PC-9 (cell line): Measurements from ENCODE around the gene SERPINB11.

ENCODE experiments used
- EZH2 ChIP-seq: fragments of 200-600 bp; sonication (generic); IDR thresholded peaks from 2 replicates; pipeline ENCODE4 v1.8.0; 2017; ENCODE audit warnings: antibody characterized with exemption, low read depth
- TF ChIP-seq, protein P1 (sequence below): fragments of 200-600 bp; sonication (generic); conservative IDR thresholded peaks from 2 replicates; pipeline ENCODE4 v1.6.1; 2017; ENCODE audit warnings: mixed run types, antibody characterized with exemption, mild to moderate bottlenecking, moderate library complexity

DNA sequence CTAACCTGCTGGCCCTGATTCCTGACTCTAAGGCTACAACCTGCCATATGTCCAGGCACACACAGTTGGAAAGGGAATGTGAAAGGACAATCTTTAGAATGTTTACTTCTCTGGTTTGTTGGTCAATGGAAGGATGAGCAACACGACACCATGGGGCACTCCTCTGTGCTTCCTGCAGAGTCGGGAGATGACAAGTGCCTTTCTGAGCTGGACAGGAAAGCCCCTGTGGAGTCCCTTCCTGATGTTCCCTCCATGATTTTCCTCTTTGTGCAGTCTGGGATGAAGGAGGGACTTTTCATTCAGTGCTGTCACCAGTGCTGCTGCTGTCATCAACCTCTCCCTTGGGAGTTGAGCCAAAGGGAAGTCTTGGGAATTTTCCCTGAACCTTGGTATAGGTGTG, 49.9 kb downstream of the SERPINB11 start:
- TF ChIP-seq, protein P1, sequence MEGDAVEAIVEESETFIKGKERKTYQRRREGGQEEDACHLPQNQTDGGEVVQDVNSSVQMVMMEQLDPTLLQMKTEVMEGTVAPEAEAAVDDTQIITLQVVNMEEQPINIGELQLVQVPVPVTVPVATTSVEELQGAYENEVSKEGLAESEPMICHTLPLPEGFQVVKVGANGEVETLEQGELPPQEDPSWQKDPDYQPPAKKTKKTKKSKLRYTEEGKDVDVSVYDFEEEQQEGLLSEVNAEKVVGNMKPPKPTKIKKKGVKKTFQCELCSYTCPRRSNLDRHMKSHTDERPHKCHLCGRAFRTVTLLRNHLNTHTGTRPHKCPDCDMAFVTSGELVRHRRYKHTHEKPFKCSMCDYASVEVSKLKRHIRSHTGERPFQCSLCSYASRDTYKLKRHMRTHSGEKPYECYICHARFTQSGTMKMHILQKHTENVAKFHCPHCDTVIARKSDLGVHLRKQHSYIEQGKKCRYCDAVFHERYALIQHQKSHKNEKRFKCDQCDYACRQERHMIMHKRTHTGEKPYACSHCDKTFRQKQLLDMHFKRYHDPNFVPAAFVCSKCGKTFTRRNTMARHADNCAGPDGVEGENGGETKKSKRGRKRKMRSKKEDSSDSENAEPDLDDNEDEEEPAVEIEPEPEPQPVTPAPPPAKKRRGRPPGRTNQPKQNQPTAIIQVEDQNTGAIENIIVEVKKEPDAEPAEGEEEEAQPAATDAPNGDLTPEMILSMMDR, result no peak
- no peak for TF ChIP-seq EZH2
